GM23248 (cell line): ENCODE measurements around the gene CFH.

Experiments
- EZH2 ChIP-seq: fragments of 200-600 bp; sonication (generic); IDR thresholded peaks from 2 replicates; pipeline ENCODE4 v1.6.1; 2018; ENCODE audit warnings: antibody characterized with exemption, mild to moderate bottlenecking; ENCODE audit not compliant: insufficient read depth, poor library complexity, severe bottlenecking
- EZH2phosphoT487 ChIP-seq: fragments of 200-600 bp; sonication (generic); IDR thresholded peaks from 2 replicates; pipeline ENCODE4 v1.6.1; 2018; ENCODE audit warnings: antibody characterized with exemption, moderate library complexity, mild to moderate bottlenecking, low read depth; ENCODE audit not compliant: insufficient read depth

- no peak for TF ChIP-seq EZH2
- no peak for TF ChIP-seq EZH2phosphoT487
Measured at GRCh38 chr1:196680107-196680506, 28.3 kb downstream of the CFH start.
